DOHH2 (cell line): Measurements from ENCODE around the gene MGMT.

Source experiments
- H3F3A ChIP-seq: fragments of 200-600 bp; sonication (generic), shearing (Covaris generic); 2 replicates; pipeline ENCODE4 v1.6.0; 2016; ENCODE audit warnings: antibody characterized with exemption, mild to moderate bottlenecking; ENCODE audit not compliant: control insufficient read depth, insufficient read depth
- H3K27ac ChIP-seq: fragments of 200-600 bp; sonication (generic); 2 replicates; pipeline ENCODE4 v1.5.1; 2014; ENCODE audit warnings: low read depth, mild to moderate bottlenecking, low read length, moderate library complexity
- H3K27me3 ChIP-seq: fragments of 200-600 bp; sonication (generic); 2 replicates; pipeline ENCODE4 v1.6.1; 2014; ENCODE audit warnings: mild to moderate bottlenecking, low read length, mixed read lengths; ENCODE audit not compliant: control insufficient read depth
- H3K36me3 ChIP-seq: fragments of 200-600 bp; sonication (generic); 2 replicates; pipeline ENCODE4 v1.6.1; 2014; ENCODE audit warnings: mild to moderate bottlenecking, low read length, moderate library complexity, mixed read lengths; ENCODE audit not compliant: control insufficient read depth
- H3K4me1 ChIP-seq: fragments of 200-600 bp; sonication (generic); 2 replicates; pipeline ENCODE4 v1.6.1; 2014; ENCODE audit warnings: mild to moderate bottlenecking, low read length, mixed read lengths; ENCODE audit not compliant: control insufficient read depth
- H3K4me2 ChIP-seq: fragments of 200-600 bp; sonication (generic); 2 replicates; pipeline ENCODE4 v1.6.0; 2014; ENCODE audit warnings: mild to moderate bottlenecking, low read length, moderate library complexity
- H3K4me3 ChIP-seq: fragments of 200-600 bp; sonication (generic); 2 replicates; pipeline ENCODE4 v1.5.1; 2014; ENCODE audit warnings: mild to moderate bottlenecking, low read length, mixed read lengths
- H3K79me2 ChIP-seq: fragments of 200-600 bp; sonication (generic); 2 replicates; pipeline ENCODE4 v1.6.1; 2014; ENCODE audit warnings: mild to moderate bottlenecking, low read length, mixed read lengths; ENCODE audit not compliant: control insufficient read depth
- H3K9me2 ChIP-seq: fragments of 200-600 bp; sonication (generic); replicated peaks from 2 replicates; pipeline ENCODE4 v1.6.1; 2014; ENCODE audit warnings: mild to moderate bottlenecking, low read length, mixed read lengths; ENCODE audit not compliant: control insufficient read depth
- H3K9me3 ChIP-seq: fragments of 200-600 bp; sonication (generic); 2 replicates; pipeline ENCODE4 v1.6.1; 2014; ENCODE audit warnings: antibody characterized with exemption, low read length, mixed read lengths; ENCODE audit not compliant: control insufficient read depth, insufficient read depth
- H4K20me1 ChIP-seq: fragments of 200-600 bp; sonication (generic); 2 replicates; pipeline ENCODE4 v1.6.0; 2014; ENCODE audit warnings: low read depth, mild to moderate bottlenecking, antibody characterized with exemption, low read length, moderate library complexity; ENCODE audit not compliant: control insufficient read depth, insufficient read depth
- EZH2phosphoT487 ChIP-seq: fragments of 200-600 bp; sonication (generic); IDR thresholded peaks from 2 replicates; pipeline ENCODE4 v1.6.1; 2017; ENCODE audit warnings: borderline replicate concordance, mild to moderate bottlenecking, antibody characterized with exemption, low read length, moderate library complexity, mixed read lengths
- TF ChIP-seq, protein P1 (sequence below): fragments of 200-600 bp; sonication (generic); IDR thresholded peaks from one replicate; pipeline ENCODE4 v1.5.1; 2014; ENCODE audit warnings: antibody characterized with exemption, mild to moderate bottlenecking, low read depth, low read length; ENCODE audit not compliant: poor library complexity, severe bottlenecking

Gene MGMT

DNA sequence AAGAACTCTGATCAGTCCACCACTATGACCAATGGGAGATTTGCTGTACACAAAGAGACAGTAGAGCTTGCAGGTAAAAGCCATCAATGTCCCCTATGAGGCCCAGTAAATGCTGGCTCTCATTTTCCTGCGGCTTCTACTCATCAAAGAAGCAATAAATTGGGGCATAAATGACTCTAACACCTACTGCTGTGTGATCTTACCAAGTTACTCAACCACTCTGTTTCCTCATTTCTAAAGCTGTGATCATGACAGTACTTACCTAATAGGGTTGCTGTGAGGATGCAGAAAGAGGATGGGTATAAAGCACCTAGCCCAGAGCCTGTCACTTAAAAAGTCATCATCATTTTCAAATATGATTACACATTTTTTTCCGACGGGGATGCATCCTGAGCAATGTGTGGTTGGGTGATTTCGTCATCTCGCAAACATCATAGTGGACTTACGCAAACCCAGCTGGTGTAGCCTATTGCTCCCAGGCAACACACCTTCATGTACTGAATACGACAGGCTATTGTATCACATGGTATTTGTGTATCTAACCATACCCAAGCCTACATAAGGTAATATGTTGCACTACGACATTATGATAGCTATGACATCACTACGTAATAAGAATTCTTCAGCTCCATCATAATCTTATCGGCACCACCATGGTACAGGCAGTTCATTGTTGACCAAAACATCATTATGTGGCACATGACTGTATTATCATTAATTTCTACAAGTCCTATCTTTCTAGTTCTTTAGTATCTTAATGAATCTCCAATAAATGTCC lies 7.1 kb upstream of the MGMT start:
- Histone ChIP-seq H3K27ac (no peak overlapping the region), H3K36me3 (no peaks in the 10 kb centered on the region), H3K9me3 (no peaks in the 10 kb centered on the region), H3K9me2 (no peaks in the 10 kb centered on the region), H3K4me3 (no peak overlapping the region), H3K4me1 (no peaks in the 10 kb centered on the region), H3K27me3 (peaks cover 17% of the 10 kb centered on the region), H3K4me2 (no peak overlapping the region), H4K20me1 (no peaks in the 10 kb centered on the region), H3F3A (no peaks in the 10 kb centered on the region), H3K79me2 (no peaks in the 10 kb centered on the region)
- TF ChIP-seq, protein P1, sequence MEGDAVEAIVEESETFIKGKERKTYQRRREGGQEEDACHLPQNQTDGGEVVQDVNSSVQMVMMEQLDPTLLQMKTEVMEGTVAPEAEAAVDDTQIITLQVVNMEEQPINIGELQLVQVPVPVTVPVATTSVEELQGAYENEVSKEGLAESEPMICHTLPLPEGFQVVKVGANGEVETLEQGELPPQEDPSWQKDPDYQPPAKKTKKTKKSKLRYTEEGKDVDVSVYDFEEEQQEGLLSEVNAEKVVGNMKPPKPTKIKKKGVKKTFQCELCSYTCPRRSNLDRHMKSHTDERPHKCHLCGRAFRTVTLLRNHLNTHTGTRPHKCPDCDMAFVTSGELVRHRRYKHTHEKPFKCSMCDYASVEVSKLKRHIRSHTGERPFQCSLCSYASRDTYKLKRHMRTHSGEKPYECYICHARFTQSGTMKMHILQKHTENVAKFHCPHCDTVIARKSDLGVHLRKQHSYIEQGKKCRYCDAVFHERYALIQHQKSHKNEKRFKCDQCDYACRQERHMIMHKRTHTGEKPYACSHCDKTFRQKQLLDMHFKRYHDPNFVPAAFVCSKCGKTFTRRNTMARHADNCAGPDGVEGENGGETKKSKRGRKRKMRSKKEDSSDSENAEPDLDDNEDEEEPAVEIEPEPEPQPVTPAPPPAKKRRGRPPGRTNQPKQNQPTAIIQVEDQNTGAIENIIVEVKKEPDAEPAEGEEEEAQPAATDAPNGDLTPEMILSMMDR, result no peak
- no peak for TF ChIP-seq EZH2phosphoT487

DNA sequence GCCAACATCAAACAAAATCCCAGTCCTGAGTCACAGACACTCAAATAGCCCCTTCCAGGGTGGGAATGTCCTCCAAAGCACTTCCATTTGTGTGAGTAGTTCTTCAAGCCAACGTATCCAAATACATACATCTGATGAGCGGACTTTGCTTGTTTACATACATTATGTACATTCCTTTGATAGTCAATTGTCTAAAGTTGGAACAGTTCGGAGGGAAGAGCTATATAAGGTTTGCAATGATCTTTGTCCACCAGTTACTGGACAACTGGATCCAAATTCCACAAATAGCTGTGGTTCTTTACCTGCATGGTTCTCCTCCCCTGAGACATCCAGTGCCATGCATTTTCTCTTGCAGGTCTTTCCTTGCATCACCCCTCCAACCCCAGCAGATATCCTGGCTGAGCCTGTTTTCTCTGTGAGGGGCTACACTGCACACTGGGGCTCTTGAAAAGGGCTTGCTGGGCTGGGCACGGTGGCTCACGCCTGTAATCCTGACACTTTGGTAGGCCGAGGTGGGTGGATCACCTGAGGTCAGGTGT lies 4.7 kb upstream of the MGMT start:
- peaks cover 2% of the 10 kb centered on the region for H3K79me2 ChIP-seq
- no peaks in the 10 kb centered on the region for H3F3A ChIP-seq
- H3K36me3 ChIP-seq, result no peaks in the 10 kb centered on the region
- peaks cover 17% of the 10 kb centered on the region for H3K27me3 ChIP-seq
- no peaks in the 10 kb centered on the region for H3K9me2 ChIP-seq
- H3K4me1 ChIP-seq, result peaks cover 7% of the 10 kb centered on the region
- H3K4me3 ChIP-seq, result no peak overlapping the region
- no peaks in the 10 kb centered on the region for H4K20me1 ChIP-seq
- no peak overlapping the region for H3K4me2 ChIP-seq
- no peaks in the 10 kb centered on the region for H3K9me3 ChIP-seq
- H3K27ac ChIP-seq, result no peak overlapping the region
- TF ChIP-seq EZH2phosphoT487, result no peak
- TF ChIP-seq, protein P1, result no peak

DNA sequence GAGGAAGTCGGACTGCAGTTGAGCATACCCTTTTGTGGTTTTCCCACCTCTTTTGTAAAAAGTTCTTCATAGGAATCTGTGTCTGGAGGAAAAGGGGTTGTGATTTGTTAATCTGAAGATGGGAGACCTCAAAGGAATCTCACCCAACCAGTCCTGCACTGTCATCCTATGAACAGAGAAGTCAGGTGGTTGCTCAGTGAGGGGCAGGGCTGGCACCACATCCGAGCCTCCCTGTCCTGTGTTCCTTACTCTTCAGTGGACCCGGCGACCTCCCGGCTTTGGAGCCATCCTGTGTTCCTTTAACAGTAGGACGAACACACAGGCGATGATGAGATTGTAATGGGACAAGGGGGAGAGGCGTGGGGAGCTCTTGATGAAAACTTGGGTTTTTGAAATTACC lies 2.8 kb upstream of the MGMT start:
- no peaks in the 10 kb centered on the region for H3K9me2 ChIP-seq
- H3K9me3 ChIP-seq, result no peaks in the 10 kb centered on the region
- H3K27ac ChIP-seq, result no peak overlapping the region
- peaks cover 12% of the 10 kb centered on the region for H3K79me2 ChIP-seq
- H3K27me3 ChIP-seq, result peaks cover 9% of the 10 kb centered on the region
- no peak overlapping the region for H3K4me3 ChIP-seq
- no peak overlapping the region for H3K4me2 ChIP-seq
- H3F3A ChIP-seq, result no peaks in the 10 kb centered on the region
- H3K36me3 ChIP-seq, result no peaks in the 10 kb centered on the region
- no peaks in the 10 kb centered on the region for H4K20me1 ChIP-seq
- TF ChIP-seq, protein P1, result no peak
- TF ChIP-seq EZH2phosphoT487, result no peak
- peaks cover 18% of the 10 kb centered on the region for H3K4me1 ChIP-seq
